PFSK-1 (cell line): ENCODE results near the gene EID3.

Source experiments
- FOXP2 ChIP-seq: optimal IDR thresholded peaks from 2 replicates; pipeline ENCODE3; 2011; ENCODE audit warnings: borderline replicate concordance, control low read depth, inconsistent platforms; ENCODE audit not compliant: insufficient read depth; ENCODE audit errors: extremely low read length, extremely low read depth
- POLR2AphosphoS5 ChIP-seq: IDR thresholded peaks from 2 replicates; pipeline ENCODE4 v1.6.1; 2012; ENCODE audit warnings: low read depth, mild to moderate bottlenecking, control low read depth, low read length, moderate library complexity
- SIN3A ChIP-seq: IDR thresholded peaks from 2 replicates; pipeline ENCODE4 v1.6.1; 2012; ENCODE audit warnings: mild to moderate bottlenecking, low read length, moderate library complexity, borderline replicate concordance; ENCODE audit not compliant: insufficient read depth
- TAF1 ChIP-seq: IDR thresholded peaks from 2 replicates; pipeline ENCODE4 v1.6.1; 2012; ENCODE audit warnings: low read length, control low read depth, borderline replicate concordance; ENCODE audit not compliant: insufficient read depth
- TF ChIP-seq, protein P1 (sequence below), 2 experiments: IDR thresholded peaks; 2 replicates each; pipeline versions ENCODE4 v1.6.1 to v1.8.0; 2011 to 2012; ENCODE audit warnings: low read depth in 2 of 2, low read length in 2 of 2, control low read depth in 1 of 2, inconsistent platforms in 1 of 2, mild to moderate bottlenecking in 1 of 2, moderate library complexity in 1 of 2; ENCODE audit not compliant: insufficient read depth in 1 of 2

The EID3 gene

DNA sequence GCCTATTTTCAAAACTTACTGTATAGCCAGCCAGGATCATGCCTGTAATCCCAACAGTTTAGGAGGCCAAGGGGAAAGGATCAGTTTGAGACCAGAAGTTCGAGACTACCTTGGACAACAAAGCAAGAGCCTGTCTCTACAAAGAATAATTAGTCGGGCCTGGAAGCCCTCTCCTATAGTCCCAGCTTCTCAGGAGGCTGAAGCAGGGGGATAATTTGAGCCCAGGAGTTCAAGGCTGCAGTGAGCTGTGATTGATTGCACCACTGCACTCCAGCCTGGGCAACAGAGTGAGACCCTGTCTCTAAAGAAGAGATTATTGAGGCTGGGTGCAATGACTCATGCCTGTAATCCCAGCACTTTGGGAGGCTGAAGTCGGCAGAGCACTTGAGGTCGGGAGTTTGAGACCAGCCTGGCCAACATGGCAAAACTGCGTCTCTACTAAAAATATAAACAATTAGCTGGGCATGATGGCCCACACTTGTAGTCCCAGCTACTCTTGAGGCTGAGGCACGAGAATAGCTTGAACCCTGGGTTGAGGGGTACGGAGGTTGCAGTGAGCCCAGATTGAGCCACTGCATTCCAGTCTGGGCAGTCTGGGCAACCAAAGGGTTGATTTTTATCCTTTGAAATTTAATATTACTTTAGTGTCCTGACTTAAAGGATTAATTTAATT lies 14.1 kb downstream of the EID3 start:
- TF ChIP-seq SIN3A (no peak), FOXP2 (no peak), TAF1 (no peak), POLR2AphosphoS5 (no peak)
- TF ChIP-seq, protein P1, sequence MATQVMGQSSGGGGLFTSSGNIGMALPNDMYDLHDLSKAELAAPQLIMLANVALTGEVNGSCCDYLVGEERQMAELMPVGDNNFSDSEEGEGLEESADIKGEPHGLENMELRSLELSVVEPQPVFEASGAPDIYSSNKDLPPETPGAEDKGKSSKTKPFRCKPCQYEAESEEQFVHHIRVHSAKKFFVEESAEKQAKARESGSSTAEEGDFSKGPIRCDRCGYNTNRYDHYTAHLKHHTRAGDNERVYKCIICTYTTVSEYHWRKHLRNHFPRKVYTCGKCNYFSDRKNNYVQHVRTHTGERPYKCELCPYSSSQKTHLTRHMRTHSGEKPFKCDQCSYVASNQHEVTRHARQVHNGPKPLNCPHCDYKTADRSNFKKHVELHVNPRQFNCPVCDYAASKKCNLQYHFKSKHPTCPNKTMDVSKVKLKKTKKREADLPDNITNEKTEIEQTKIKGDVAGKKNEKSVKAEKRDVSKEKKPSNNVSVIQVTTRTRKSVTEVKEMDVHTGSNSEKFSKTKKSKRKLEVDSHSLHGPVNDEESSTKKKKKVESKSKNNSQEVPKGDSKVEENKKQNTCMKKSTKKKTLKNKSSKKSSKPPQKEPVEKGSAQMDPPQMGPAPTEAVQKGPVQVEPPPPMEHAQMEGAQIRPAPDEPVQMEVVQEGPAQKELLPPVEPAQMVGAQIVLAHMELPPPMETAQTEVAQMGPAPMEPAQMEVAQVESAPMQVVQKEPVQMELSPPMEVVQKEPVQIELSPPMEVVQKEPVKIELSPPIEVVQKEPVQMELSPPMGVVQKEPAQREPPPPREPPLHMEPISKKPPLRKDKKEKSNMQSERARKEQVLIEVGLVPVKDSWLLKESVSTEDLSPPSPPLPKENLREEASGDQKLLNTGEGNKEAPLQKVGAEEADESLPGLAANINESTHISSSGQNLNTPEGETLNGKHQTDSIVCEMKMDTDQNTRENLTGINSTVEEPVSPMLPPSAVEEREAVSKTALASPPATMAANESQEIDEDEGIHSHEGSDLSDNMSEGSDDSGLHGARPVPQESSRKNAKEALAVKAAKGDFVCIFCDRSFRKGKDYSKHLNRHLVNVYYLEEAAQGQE (IDR thresholded peaks at IDR 0.05; ENCODE audit: insufficient read depth in 1 of 2, low read depth in 2 of 2, low read length in 2 of 2) = no peak

DNA sequence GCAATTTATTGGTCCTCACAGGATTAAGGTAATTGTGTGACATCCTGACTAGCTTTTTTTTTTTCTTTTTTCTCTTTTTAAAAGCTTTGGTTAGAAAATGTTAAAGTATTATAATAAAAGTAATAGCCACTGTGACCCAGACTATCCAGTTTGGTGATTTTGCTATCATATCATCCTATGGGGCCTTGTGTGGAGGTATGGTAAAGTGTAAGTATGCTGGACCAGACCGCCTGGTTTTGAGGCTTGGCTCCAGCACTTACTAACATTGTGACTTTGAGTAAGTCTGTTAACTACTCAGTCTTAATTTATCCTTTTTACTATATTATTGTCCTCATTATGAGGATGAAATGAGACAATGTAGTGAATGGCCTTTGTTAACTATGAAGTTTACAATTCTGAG lies 15.5 kb downstream of the EID3 start:
- TF ChIP-seq POLR2AphosphoS5 (no peak), SIN3A (no peak), TAF1 (no peak), FOXP2 (no peak)
- TF ChIP-seq, protein P1 (IDR thresholded peaks at IDR 0.05; ENCODE audit: insufficient read depth in 1 of 2, low read depth in 2 of 2, low read length in 2 of 2) = no peak

DNA sequence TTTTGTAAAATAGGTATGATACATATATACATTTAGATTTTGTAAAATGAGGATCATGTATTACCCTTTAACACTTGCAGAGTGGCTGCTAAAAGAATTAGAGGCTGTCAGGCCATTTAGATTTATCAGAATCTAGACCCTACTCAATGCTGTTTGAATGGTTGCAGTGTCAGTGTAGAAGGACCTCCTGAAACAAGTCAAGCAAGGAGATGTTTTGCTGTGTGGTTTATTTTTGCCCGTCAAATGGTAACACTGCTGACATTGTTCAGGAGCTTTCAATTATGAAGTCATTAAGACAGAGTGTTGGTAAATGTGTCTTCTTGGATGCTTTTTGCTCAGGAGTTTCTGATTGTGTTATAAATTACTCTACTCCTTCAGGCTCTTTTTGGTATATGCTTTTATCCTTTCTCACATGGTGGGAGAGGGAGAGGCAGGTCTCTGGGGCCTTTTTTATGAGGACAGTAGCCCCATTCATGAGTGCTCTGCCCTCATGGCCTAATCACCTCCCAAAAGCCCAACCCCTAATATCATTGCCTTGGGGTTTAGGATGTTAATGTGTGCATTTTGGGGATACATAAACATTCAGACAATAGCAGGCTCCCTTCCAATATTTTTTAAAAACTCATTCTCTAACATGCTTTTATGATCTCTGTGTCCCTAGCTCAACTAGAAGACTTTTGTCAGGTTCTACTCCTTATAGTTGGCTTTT lies 16.5 kb downstream of the EID3 start:
- no peak for TF ChIP-seq POLR2AphosphoS5
- no peak for TF ChIP-seq SIN3A
- TF ChIP-seq TAF1 = no peak
- no peak for TF ChIP-seq FOXP2
- TF ChIP-seq, protein P1 (IDR thresholded peaks at IDR 0.05; ENCODE audit: insufficient read depth in 1 of 2, low read depth in 2 of 2, low read length in 2 of 2) = no peak

DNA sequence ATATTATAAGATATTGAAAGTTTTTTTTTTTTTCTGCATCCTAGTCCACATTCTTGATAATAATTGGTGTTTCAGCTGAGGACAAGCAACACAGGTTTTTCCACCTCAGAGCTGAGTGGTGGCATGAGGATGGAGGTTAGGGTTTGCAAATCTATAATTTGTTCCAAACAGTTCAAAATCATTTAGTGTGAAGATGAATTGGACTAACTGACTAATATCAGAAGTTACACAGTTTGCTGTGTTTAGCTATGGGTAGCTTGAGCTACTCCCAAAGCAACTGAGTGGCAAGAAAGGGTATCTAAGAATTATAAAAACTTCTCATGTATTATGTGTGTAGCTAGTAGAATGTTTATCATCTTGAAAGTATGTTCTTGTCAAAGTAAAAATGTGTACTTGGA lies 17.1 kb downstream of the EID3 start:
- TF ChIP-seq, protein P1 (IDR thresholded peaks at IDR 0.05; ENCODE audit: insufficient read depth in 1 of 2, low read depth in 2 of 2, low read length in 2 of 2) = no peak
- TF ChIP-seq TAF1 (no peak), POLR2AphosphoS5 (no peak), SIN3A (no peak), FOXP2 (no peak)
